Gastrocnemius medialis (tissue), 4 donors: ENCODE results near the gene ZDHHC12. TPM values are rescaled to one million over a fixed set of nuclear protein-coding genes. Genes with fewer than 3 reads are reported as not detected.

Experiments used
- ATAC-seq, 2 donors: fragments of 150-250 bp; one replicate each; pipeline ENCODE4 v1.9.1; 2016
- DNase-seq, 2 donors: peaks; one replicate each; pipeline ENCODE4 v3.0.0-alpha.2; 2019
- H3K27ac ChIP-seq, 4 donors: fragments of 200-600 bp; sonication (generic); 1 replicate in 1 of 4; 2 replicates in 3 of 4; pipeline ENCODE4 v1.5.1; 2016 to 2018; ENCODE audit warnings: mild to moderate bottlenecking in 2 of 4, moderate library complexity in 1 of 4
- H3K27me3 ChIP-seq, 3 donors: fragments of 200-600 bp; sonication (generic) in 2 of 3; 1 replicate in 1 of 3; 2 replicates in 2 of 3; pipeline versions ENCODE4 v1.5.1 to v1.6.0; 2016 to 2019; ENCODE audit warnings: mild to moderate bottlenecking in 1 of 3, moderate library complexity in 1 of 3
- H3K36me3 ChIP-seq, 2 donors: fragments of 200-600 bp; sonication (generic) in 1 of 2; one replicate each; pipeline ENCODE4 v1.5.1; 2017 to 2018
- H3K4me1 ChIP-seq, 2 donors: fragments of 200-600 bp; sonication (generic) in 1 of 2; one replicate each; pipeline ENCODE4 v1.5.1; 2016 to 2017; ENCODE audit warnings: mild to moderate bottlenecking in 2 of 2
- H3K4me3 ChIP-seq, 4 donors: fragments of 200-600 bp; sonication (generic) in 3 of 4; 1 replicate in 1 of 4; 2 replicates in 3 of 4; pipeline ENCODE4 v1.5.1; 2016 to 2019; ENCODE audit warnings: mild to moderate bottlenecking in 2 of 4
- H3K9me3 ChIP-seq, 3 donors: fragments of 200-600 bp; sonication (generic) in 2 of 3; 1 replicate in 1 of 3; 2 replicates in 2 of 3; pipeline ENCODE4 v1.5.1; 2016 to 2019
- POLR2A ChIP-seq, 2 donors: fragments of 450-650 bp; IDR thresholded peaks; one replicate each; pipeline ENCODE4 v1.6.1; 2017; ENCODE audit warnings: antibody characterized with exemption in 2 of 2, mild to moderate bottlenecking in 2 of 2, moderate library complexity in 2 of 2
- in situ Hi-C, 4 donors: fragments of 200-750 bp; cut with MboI; loops; one replicate each; pipeline versions ENCODE4 v1.15.0 to v1.8.0; 2017; ENCODE audit warnings: low sequenced_read_pairs in 4 of 4
- intact Hi-C: fragments of 100-400 bp; cut with DNase I; formaldehyde crosslinking; loops from one replicate; pipeline ENCODE4 v1.15.1; 2023; ENCODE audit warnings: low total_unique reads
- total RNA-seq, 4 donors: library from RNA; depleted of rRNA; stranded (reverse); fragments of >200 nt; gene quantifications; one replicate each; pipeline versions ENCODE4 v1.1.0 to v1.2.3, GENCODE V29; 2016
- TF ChIP-seq, protein P1 (sequence below), 5 experiments: fragments of 450-650 bp in 3 of 5; fragments of 200-600 bp in 2 of 5; sonication (generic) in 2 of 5; IDR thresholded peaks in 4 of 5; conservative IDR thresholded peaks in 1 of 5; 1 replicate in 4 of 5; 2 replicates in 1 of 5; pipeline ENCODE4 v1.5.1; 2016 to 2019; ENCODE audit warnings: antibody characterized with exemption in 5 of 5, mild to moderate bottlenecking in 3 of 5, moderate library complexity in 3 of 5

Gene ZDHHC12
- total RNA-seq, 4 donors from 2014 or later = 8.9 to 37.3 (median 31.0) TPM

DNA sequence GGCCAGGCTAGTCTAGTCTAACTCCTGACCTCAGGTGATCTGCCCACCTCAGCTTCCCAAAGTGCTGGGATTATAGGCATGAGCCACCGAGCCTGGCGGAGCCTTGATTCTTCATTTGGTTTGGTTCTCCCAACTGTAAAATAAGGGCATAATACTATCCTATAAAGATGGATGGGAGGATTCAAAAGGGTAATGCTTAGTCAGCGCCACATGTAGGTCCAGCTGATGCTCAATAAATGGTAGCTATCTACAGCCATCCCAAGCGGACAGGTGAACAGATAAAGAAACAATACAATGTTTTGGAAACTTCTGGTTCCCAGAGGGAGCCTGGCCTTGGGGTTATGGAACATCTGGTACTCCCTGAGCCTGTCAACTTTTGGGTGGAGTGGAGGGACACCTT is 48.5 kb downstream of the ZDHHC12 start:
- DNase-seq (no peak), ATAC-seq (no peak)
- Histone ChIP-seq H3K27ac (no peak overlapping the region), H3K4me1 (no peaks in the 10 kb centered on the region), H3K27me3 (no peaks in the 10 kb centered on the region), H3K36me3 (no peaks in the 10 kb centered on the region), H3K4me3 (no peak overlapping the region), H3K9me3 (no peaks in the 10 kb centered on the region)
- intact Hi-C loops (no loop called here), in situ Hi-C loops (no loop called here)
- TF ChIP-seq POLR2A (IDR thresholded peaks at IDR 0.05) = no peak
- TF ChIP-seq, protein P1, sequence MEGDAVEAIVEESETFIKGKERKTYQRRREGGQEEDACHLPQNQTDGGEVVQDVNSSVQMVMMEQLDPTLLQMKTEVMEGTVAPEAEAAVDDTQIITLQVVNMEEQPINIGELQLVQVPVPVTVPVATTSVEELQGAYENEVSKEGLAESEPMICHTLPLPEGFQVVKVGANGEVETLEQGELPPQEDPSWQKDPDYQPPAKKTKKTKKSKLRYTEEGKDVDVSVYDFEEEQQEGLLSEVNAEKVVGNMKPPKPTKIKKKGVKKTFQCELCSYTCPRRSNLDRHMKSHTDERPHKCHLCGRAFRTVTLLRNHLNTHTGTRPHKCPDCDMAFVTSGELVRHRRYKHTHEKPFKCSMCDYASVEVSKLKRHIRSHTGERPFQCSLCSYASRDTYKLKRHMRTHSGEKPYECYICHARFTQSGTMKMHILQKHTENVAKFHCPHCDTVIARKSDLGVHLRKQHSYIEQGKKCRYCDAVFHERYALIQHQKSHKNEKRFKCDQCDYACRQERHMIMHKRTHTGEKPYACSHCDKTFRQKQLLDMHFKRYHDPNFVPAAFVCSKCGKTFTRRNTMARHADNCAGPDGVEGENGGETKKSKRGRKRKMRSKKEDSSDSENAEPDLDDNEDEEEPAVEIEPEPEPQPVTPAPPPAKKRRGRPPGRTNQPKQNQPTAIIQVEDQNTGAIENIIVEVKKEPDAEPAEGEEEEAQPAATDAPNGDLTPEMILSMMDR (IDR thresholded peaks at IDR 0.05 in 4 of 5, conservative IDR thresholded peaks at IDR 0.05 in 1 of 5) = no peak

Other genes with a start within 250 kb of the ZDHHC12 start
- gene GLE1, start 219.4 kb downstream of the ZDHHC12 start, total RNA-seq = 10 to 100 TPM; 31.4 to 56.7 (median 32.7) TPM
- 10 to 100 TPM; 30.2 to 41.5 (median 33.0) TPM for gene SPTAN1, start 171.5 kb downstream of the ZDHHC12 start, total RNA-seq
- 10 to 100 TPM; 11.4 to 29.1 (median 21.1) TPM for gene DYNC2I2, start 67.3 kb downstream of the ZDHHC12 start, total RNA-seq
- 100 to 1,000 TPM; 102 to 191 (median 170) TPM for gene SET, start 34.9 kb downstream of the ZDHHC12 start, total RNA-seq
- gene PKN3, start 21.6 kb downstream of the ZDHHC12 start, total RNA-seq = 1 to 10 TPM; 1.4 to 5.2 (median 3.3) TPM
- 100 to 1,000 TPM in 3 of 4 donors, 10 to 100 TPM in 1; 63.6 to 115 (median 105) TPM for gene ZER1, start 47.8 kb upstream of the ZDHHC12 start, total RNA-seq
- gene TBC1D13, start 63.1 kb upstream of the ZDHHC12 start, total RNA-seq = 10 to 100 TPM in 2 of 4 donors, 1 to 10 TPM in 2; 7.8 to 14.3 (median 11.3) TPM
- 100 to 1,000 TPM in 3 of 4 donors, 10 to 100 TPM in 1; 58.2 to 212 (median 122) TPM for gene ENDOG, start 94.4 kb upstream of the ZDHHC12 start, total RNA-seq
- 10 to 100 TPM; 10.7 to 29.3 (median 14.9) TPM for gene SPOUT1, start 105.7 kb upstream of the ZDHHC12 start, total RNA-seq
- 1 to 10 TPM; 4.7 to 7.4 (median 5.8) TPM for gene KYAT1, start 157.8 kb upstream of the ZDHHC12 start, total RNA-seq
- gene LRRC8A, start 158.0 kb upstream of the ZDHHC12 start, total RNA-seq = 10 to 100 TPM; 24.4 to 28.4 (median 27.0) TPM
- gene PHYHD1, start 196.9 kb upstream of the ZDHHC12 start, total RNA-seq = 10 to 100 TPM in 3 of 4 donors, 1 to 10 TPM in 1; 9.5 to 39.3 (median 30.3) TPM
- gene DOLK, start 223.5 kb upstream of the ZDHHC12 start, total RNA-seq = 10 to 100 TPM in 1 of 4 donors, 1 to 10 TPM in 3; 6.5 to 11.8 (median 6.6) TPM
- 10 to 100 TPM; 24.7 to 59.7 (median 30.3) TPM for gene NUP188, start 223.6 kb upstream of the ZDHHC12 start, total RNA-seq